Purkinje cell (primary cell): ENCODE data around the gene ZFYVE28. TPM values are rescaled to one million over a fixed set of nuclear protein-coding genes. Genes with fewer than 3 reads are reported as not detected.

ENCODE experiments used
- polyA plus RNA-seq: library from polyadenylated mRNA; unstranded; fragments of >200 nt; fragmentation: Nextera tagmentation; gene quantifications from 2 replicates; pipeline ENCODE4 v1.2.1, GENCODE V29; 2014

ZFYVE28 gene
- polyA plus RNA-seq = 7.0 and 11.5 TPM in 2 replicates

GRCh38 chr4:2417765-2418649 is at the start of gene ZFYVE28:
ZFYVE28 (minus strand) TSS chr4:2418645; CDS start chr4:2418323, 322 bp downstream.

GRCh38 chr4:2418650-2419571 is 466 bp upstream of the ZFYVE28 start, which contains the start of gene CFAP99:
CFAP99 (plus strand) TSS chr4:2418955.

GRCh38 chr4:2261853-2262144 is 156.6 kb downstream of the ZFYVE28 start, which contains the start of gene MXD4:
MXD4 (minus strand) TSS chr4:2262109; CDS start chr4:2261980, 129 bp downstream.

GRCh38 chr4:2241410-2242353 is 176.8 kb downstream of the ZFYVE28 start, which contains the start of the genes HAUS3 and POLN:
HAUS3 (minus strand) TSS chr4:2242121; CDS start chr4:2240946, 1,175 bp downstream.
POLN (minus strand) TSS chr4:2242121; CDS start chr4:2229231, 12,890 bp downstream.

Other genes with a start within 250 kb of the ZFYVE28 start
- gene HAUS3, start 176.5 kb downstream of the ZFYVE28 start, polyA plus RNA-seq = 4.7 and 6.1 TPM in 2 replicates
- 2.8 and 9.1 TPM in 2 replicates for gene POLN, start 176.5 kb downstream of the ZFYVE28 start, polyA plus RNA-seq
- gene MXD4, start 156.5 kb downstream of the ZFYVE28 start, polyA plus RNA-seq = 0.17 and 0.34 TPM in 2 replicates
- gene CFAP99, start 310 bp upstream of the ZFYVE28 start, polyA plus RNA-seq = 0.32 and 1.3 TPM in 2 replicates
- gene RNF4, start 50.5 kb upstream of the ZFYVE28 start, polyA plus RNA-seq = 22.7 and 39.4 TPM in 2 replicates
- gene FAM193A, start 118.0 kb upstream of the ZFYVE28 start, polyA plus RNA-seq = 1.9 and 2.8 TPM in 2 replicates